K562 (cell line): ENCODE measurements around the gene HS3ST1. TPM values are rescaled to one million over a fixed set of nuclear protein-coding genes. Genes with fewer than 3 reads are reported as not detected.

Experiments
- ATAC-seq: fragments of 200-7000 bp; cut with Tn5 transposase; 3 replicates; pipeline ENCODE4 v1.9.1; 2020; ENCODE audit warnings: moderate library complexity
- BruUV-seq: library from RNA; stranded (reverse); fragments of 400-500 nt; replicated peaks from 2 replicates; lab custom pipeline; 2021; lab: Mats Ljungman, UMichigan
- CTCF ChIA-PET: fragments of 300-600 bp; formaldehyde crosslinking; extraction: SDS; loops from one replicate; lab custom pipeline; 2021; ENCODE audit warnings: low intra/inter-chr PET ratio; lab: Yijun Ruan, JAX
- POLR2A ChIA-PET: fragments of 300-600, 350-650 bp; sonication (Branson Sonifier 250); formaldehyde crosslinking; extraction: SDS; loops from one replicate; lab custom pipeline; 2021; ENCODE audit warnings: antibody characterized with exemption, inconsistent platforms; lab: Yijun Ruan, JAX
- DNase-seq, 4 experiments: peaks; one replicate each; pipeline versions ENCODE4 v3.0.0 to v3.0.0-alpha.2; 2011 to 2018; ENCODE audit warnings: low spot score in 3 of 4, mixed read lengths in 3 of 4; ENCODE audit errors: extremely low read depth in 1 of 4
- FAIRE-seq: peaks from 2 replicates; lab custom pipeline; 2011; peaks lifted over from hg19 to GRCh38; lab: Jason Lieb, UNC
- H2AFZ ChIP-seq: 2 replicates; pipeline ENCODE4 v1.6.0; 2011; ENCODE audit warnings: low read depth, low read length, control low read depth, inconsistent platforms
- H3K27ac ChIP-seq: fragments of 200-600 bp; 3 replicates; pipeline ENCODE4 v1.8.0; 2011; ENCODE audit warnings: low read depth, mild to moderate bottlenecking, control low read depth, inconsistent platforms, low read length, moderate library complexity, mixed read lengths; ENCODE audit errors: extremely low read depth
- H3K27me3 ChIP-seq, 2 experiments: fragments of 300-600 bp in 1 of 2; 2 replicates in 1 of 2; 3 replicates in 1 of 2; pipeline versions ENCODE4 v1.6.0 to v1.8.0; 2011; ENCODE audit warnings: inconsistent platforms in 2 of 2, low read length in 2 of 2, mild to moderate bottlenecking in 1 of 2, mixed read lengths in 1 of 2, moderate library complexity in 1 of 2; ENCODE audit not compliant: control insufficient read depth in 2 of 2, insufficient read depth in 2 of 2
- H3K36me3 ChIP-seq: fragments of 300-600 bp; 3 replicates; pipeline ENCODE4 v1.8.0; 2011; ENCODE audit warnings: mild to moderate bottlenecking, low read length, inconsistent platforms; ENCODE audit not compliant: control insufficient read depth, insufficient read depth
- H3K4me1 ChIP-seq, 2 experiments: fragments of 200-600 bp in 1 of 2; replicated peaks in 1 of 2; 2 replicates in 1 of 2; 3 replicates in 1 of 2; pipeline versions ENCODE4 v1.5.1 to v1.8.0; 2011; ENCODE audit warnings: inconsistent platforms in 2 of 2, low read length in 2 of 2, mild to moderate bottlenecking in 1 of 2, mixed read lengths in 1 of 2, moderate library complexity in 1 of 2; ENCODE audit not compliant: control insufficient read depth in 2 of 2, insufficient read depth in 2 of 2
- H3K4me2 ChIP-seq: 2 replicates; pipeline ENCODE4 v1.6.1; 2011; ENCODE audit warnings: low read length, control low read depth, inconsistent platforms, mixed read lengths; ENCODE audit not compliant: insufficient read depth
- H3K4me3 ChIP-seq: fragments of 200-600 bp; sonication (generic), shearing (Covaris generic); 2 replicates; pipeline ENCODE4 v1.5.1; 2016; ENCODE audit warnings: control low read depth, inconsistent platforms
- H3K79me2 ChIP-seq: fragments of 200-600 bp; 3 replicates; pipeline ENCODE4 v1.8.0; 2011; ENCODE audit warnings: low read length, inconsistent platforms; ENCODE audit not compliant: control insufficient read depth, insufficient read depth
- H3K9ac ChIP-seq, 2 experiments: 2 replicates each; pipeline versions ENCODE4 v1.6.0 to v1.6.1; 2011; ENCODE audit warnings: low read depth in 2 of 2, low read length in 2 of 2, control low read depth in 1 of 2, inconsistent platforms in 1 of 2, mild to moderate bottlenecking in 1 of 2, mixed read lengths in 1 of 2; ENCODE audit not compliant: insufficient read depth in 1 of 2
- H3K9me1 ChIP-seq: one replicate; pipeline ENCODE4 v1.6.0; 2011; ENCODE audit warnings: inconsistent platforms, mild to moderate bottlenecking, low read length, moderate library complexity; ENCODE audit not compliant: control insufficient read depth, insufficient read depth
- H3K9me3 ChIP-seq: replicated peaks from 2 replicates; pipeline ENCODE4 v1.5.1; 2011; ENCODE audit warnings: low read depth, low read length, inconsistent platforms; ENCODE audit not compliant: control insufficient read depth, insufficient read depth
- H4K20me1 ChIP-seq: replicated peaks from 2 replicates; pipeline ENCODE4 v1.6.1; 2011; ENCODE audit warnings: low read length, inconsistent platforms, mixed read lengths; ENCODE audit not compliant: control insufficient read depth, insufficient read depth
- AFF4 ChIP-seq: sonication (generic); formaldehyde crosslinking; IDR thresholded peaks from 2 replicates; pipeline ENCODE4 v1.8.0; 2023; ENCODE audit warnings: mild to moderate bottlenecking, missing genetic modification reagents
- CBFA2T2 ChIP-seq: fragments of 450-650 bp; conservative IDR thresholded peaks from 2 replicates; pipeline ENCODE4 v1.6.1; 2017; ENCODE audit warnings: mild to moderate bottlenecking
- CREB3L1 ChIP-seq: fragments of 450-650 bp; IDR thresholded peaks from 2 replicates; pipeline ENCODE4 v1.6.1; 2014; ENCODE audit warnings: low read depth, mild to moderate bottlenecking, moderate library complexity, borderline replicate concordance
- FIP1L1 ChIP-seq: fragments of 200-400 bp; formaldehyde crosslinking; IDR thresholded peaks from 2 replicates; pipeline ENCODE4 v1.6.1; 2018; ENCODE audit warnings: mild to moderate bottlenecking, low read depth, low read length; ENCODE audit not compliant: poor library complexity, severe bottlenecking
- FOXA1 ChIP-seq: fragments of 450-650 bp; IDR thresholded peaks from 2 replicates; pipeline ENCODE4 v1.6.1; 2016; ENCODE audit warnings: mild to moderate bottlenecking, borderline replicate concordance
- HNRNPK ChIP-seq: fragments of 200-400 bp; formaldehyde crosslinking; IDR thresholded peaks from one replicate; pipeline ENCODE4 v1.6.1; 2018; ENCODE audit warnings: mild to moderate bottlenecking, low read depth, low read length; ENCODE audit not compliant: poor library complexity, severe bottlenecking
- MCM2 ChIP-seq: fragments of 450-650 bp; IDR thresholded peaks from 2 replicates; pipeline ENCODE4 v1.6.1; 2017; ENCODE audit warnings: low read depth, mild to moderate bottlenecking
- MNT ChIP-seq, 2 experiments: fragments of 450-650 bp; conservative IDR thresholded peaks; 2 replicates each; pipeline ENCODE4 v1.6.1; 2017; ENCODE audit warnings: mild to moderate bottlenecking in 2 of 2, moderate library complexity in 2 of 2
- NFXL1 ChIP-seq: fragments of 450-650 bp; formaldehyde crosslinking; IDR thresholded peaks from 2 replicates; pipeline ENCODE4 v1.4.0; 2021; ENCODE audit warnings: mild to moderate bottlenecking
- NR2C2 ChIP-seq, 2 experiments: fragments of 200-800 bp in 1 of 2; sonication (Bioruptor generic) in 1 of 2; sonication (generic) in 1 of 2; formaldehyde crosslinking in 1 of 2; IDR thresholded peaks; 2 replicates each; pipeline versions ENCODE4 v1.6.1 to v1.8.0; 2016 to 2022; ENCODE audit warnings: mild to moderate bottlenecking in 1 of 2, missing compliant biosample characterization in 1 of 2, missing genetic modification characterization in 1 of 2, missing genetic modification reagents in 1 of 2
- RBFOX2 ChIP-seq: fragments of 200-400 bp; formaldehyde crosslinking; IDR thresholded peaks from 2 replicates; pipeline ENCODE4 v1.6.1; 2017; ENCODE audit warnings: low read depth, mild to moderate bottlenecking, low read length, moderate library complexity
- TFAM ChIP-seq: fragments of 250-450 bp; sonication (Bioruptor Pico); conservative IDR thresholded peaks from 2 replicates; pipeline ENCODE4 v1.5.0; 2021; ENCODE audit warnings: mild to moderate bottlenecking, moderate library complexity
- ZC3H11A ChIP-seq: IDR thresholded peaks from 2 replicates; pipeline ENCODE4 v1.6.1; 2012; ENCODE audit warnings: low read depth, low read length, improper control_type of control experiment
- ZFPM2 ChIP-seq: fragments of 250-450 bp; sonication (Bioruptor Pico); IDR thresholded peaks from 2 replicates; pipeline ENCODE4 v1.5.1; 2022; ENCODE audit warnings: mild to moderate bottlenecking
- ZFX ChIP-seq: sonication (generic); formaldehyde crosslinking; IDR thresholded peaks from 2 replicates; pipeline ENCODE4 v1.8.0; 2022; ENCODE audit warnings: mild to moderate bottlenecking, missing genetic modification reagents, moderate library complexity
- ZNF175 ChIP-seq: fragments of 200-800 bp; sonication (Bioruptor generic); IDR thresholded peaks from 2 replicates; pipeline ENCODE4 v1.6.1; 2016; ENCODE audit warnings: low read depth, mild to moderate bottlenecking, missing genetic modification characterization, missing compliant biosample characterization
- ZNF282 ChIP-seq: sonication (generic); formaldehyde crosslinking; IDR thresholded peaks from 2 replicates; pipeline ENCODE4 v1.8.1; 2023; ENCODE audit warnings: missing genetic modification reagents
- WGBS: fragments of 100-300 bp; shearing (Covaris generic); methylation state at CpG from one replicate; pipeline ENCODE4 v1.1.6; 2016; ENCODE audit warnings: low coverage, mixed read lengths; ENCODE audit not compliant: insufficient coverage; ENCODE audit errors: missing lambda C conversion rate; 5-methylcytosine and 5-hydroxymethylcytosine counted together
- in situ Hi-C: fragments of 300-500 bp; cut with MboI; formaldehyde crosslinking; loops from 4 replicates; pipeline ENCODE4 v1.15.0; 2018; ENCODE audit warnings: inconsistent platforms, mixed read lengths
- intact Hi-C: fragments of 100-400 bp; cut with micrococcal nuclease; formaldehyde crosslinking; loops from 2 replicates; pipeline ENCODE4 v1.14.2; 2022
- polyA plus RNA-seq, 8 experiments: library from polyadenylated mRNA; depleted of rRNA in 4 of 8; stranded (reverse) in 5 of 8; unstranded in 3 of 8; fragments of >200 nt; fragmentation: Nextera tagmentation in 2 of 8; fragmentation: Illumina TruSeq in 1 of 8; extraction: Ambion mirVana in 2 of 8; extraction: Trizol in 1 of 8; gene quantifications; 2 replicates each; pipeline versions ENCODE4 v1.2.1 to v1.2.3, GENCODE V29; 2011 to 2014; ENCODE audit warnings: inconsistent platforms in 1 of 8, missing spikeins in 1 of 8
- total RNA-seq, 7 experiments: library from RNA; depleted of rRNA in 6 of 7; stranded (reverse); fragments of >200 nt in 6 of 7; fragmentation: Illumina TruSeq in 2 of 7; extraction: Trizol in 2 of 7; gene quantifications; 2 replicates each; pipeline versions ENCODE4 v1.2.1 to v1.2.3, GENCODE V29; 2011 to 2021; ENCODE audit warnings: low replicate concordance in 1 of 7

The HS3ST1 gene
- total and polyA plus RNA-seq, 9 of the 15 experiments (the other 6 are each of a cell fraction or from before 2014, with no cell fraction given) = 0.02 TPM; not detected in 8

GRCh38 chr4:11451716-11452115, 23.0 kb upstream of the HS3ST1 start:
- ATAC-seq = no peak
- TF ChIP-seq ZFPM2 (CRISPR knock-in tag) = no peak
- no peak for TF ChIP-seq RBFOX2
- TF ChIP-seq NFXL1 = no peak
- TF ChIP-seq CREB3L1 = no peak
- no peak for TF ChIP-seq CBFA2T2
- no peak for TF ChIP-seq TFAM (CRISPR knock-in tag)
- no peak for TF ChIP-seq FIP1L1
- no peak for TF ChIP-seq ZFX
- no peak for TF ChIP-seq MCM2
- no peak for TF ChIP-seq FOXA1
- no peak for TF ChIP-seq NR2C2 (CRISPR knock-in tag; IDR thresholded peaks at IDR 0.05)
- TF ChIP-seq NR2C2 (tag; IDR thresholded peaks at IDR 0.05) = no peak
- no peak for TF ChIP-seq ZC3H11A
- no peak for TF ChIP-seq ZNF282 (CRISPR knock-in tag)
- no peak for TF ChIP-seq AFF4
- TF ChIP-seq ZNF175 (CRISPR knock-in tag) = no peak
- no peak for TF ChIP-seq MNT (conservative IDR thresholded peaks at IDR 0.05)
- no peak for TF ChIP-seq HNRNPK

More at GRCh38 chr4:11451716-11452115, 23.0 kb upstream of the HS3ST1 start:
- DNase-seq (no peak), FAIRE-seq (no peak)
- Histone ChIP-seq H3K79me2 (no peaks in the 10 kb centered on the region), H3K27me3 (no peaks in the 10 kb centered on the region), H3K4me3 (no peak overlapping the region), H3K9me1 (no peaks in the 10 kb centered on the region), H4K20me1 (no peaks in the 10 kb centered on the region), H3K9me3 (no peaks in the 10 kb centered on the region), H3K4me1 (no peaks in the 10 kb centered on the region), H3K9ac (no peak overlapping the region), H2AFZ (no peak overlapping the region), H3K4me2 (no peak overlapping the region), H3K36me3 (no peaks in the 10 kb centered on the region), H3K27ac (no peak overlapping the region)
- BruUV-seq = no TSS peak
- in situ Hi-C loops = no loop called here
- intact Hi-C loops = no loop called here
- 0% methylated on average over 1 of the region's 1 CpG for WGBS
- ChIA-PET CTCF (no interaction called here), POLR2A (no interaction called here)
